GM23338 (cell line): ENCODE data around the gene SESN1. TPM values are rescaled to one million over a fixed set of nuclear protein-coding genes. Genes with fewer than 3 reads are reported as not detected.

ENCODE experiments used
- ATAC-seq: fragments of 200-7000 bp; cut with Tn5 transposase; 3 replicates; pipeline ENCODE4 v1.9.1; 2020
- DNase-seq: peaks from one replicate; pipeline ENCODE4 v3.0.0-alpha.2; 2015; ENCODE audit warnings: low spot score
- H2AFZ ChIP-seq: fragments of 200-600 bp; sonication (generic); 2 replicates; pipeline ENCODE4 v1.8.0; 2016; ENCODE audit warnings: antibody characterized with exemption, mild to moderate bottlenecking, moderate library complexity
- H3F3A ChIP-seq: fragments of 200-600 bp; sonication (generic); replicated peaks from 2 replicates; pipeline ENCODE4 v1.8.0; 2017; ENCODE audit warnings: antibody characterized with exemption, mixed run types, low read depth
- H3K27ac ChIP-seq: fragments of 200-600 bp; sonication (generic); 2 replicates; pipeline ENCODE4 v1.6.1; 2016; ENCODE audit warnings: low read depth
- H3K27me3 ChIP-seq: fragments of 200-600 bp; sonication (generic); 2 replicates; pipeline ENCODE4 v1.8.0; 2016; ENCODE audit warnings: mild to moderate bottlenecking, mixed run types, moderate library complexity; ENCODE audit not compliant: insufficient read depth
- H3K36me3 ChIP-seq: fragments of 200-600 bp; sonication (generic); 2 replicates; pipeline ENCODE4 v1.8.0; 2016; ENCODE audit warnings: mild to moderate bottlenecking; ENCODE audit not compliant: insufficient read depth
- H3K4me1 ChIP-seq: fragments of 200-600 bp; sonication (generic); 2 replicates; pipeline ENCODE4 v1.8.0; 2016; ENCODE audit warnings: mild to moderate bottlenecking, moderate library complexity; ENCODE audit not compliant: insufficient read depth
- H3K4me2 ChIP-seq: fragments of 200-600 bp; sonication (generic); 2 replicates; pipeline ENCODE4 v1.7.1; 2017; ENCODE audit warnings: mixed run types
- H3K4me3 ChIP-seq: fragments of 200-600 bp; sonication (generic); 2 replicates; pipeline ENCODE4 v1.6.1; 2016; ENCODE audit warnings: mixed run types
- H3K79me2 ChIP-seq: fragments of 200-600 bp; sonication (generic); replicated peaks from 2 replicates; pipeline ENCODE4 v1.8.0; 2017; ENCODE audit warnings: mild to moderate bottlenecking; ENCODE audit not compliant: insufficient read depth
- H3K9me2 ChIP-seq: fragments of 200-600 bp; sonication (generic); 2 replicates; pipeline ENCODE4 v1.8.0; 2017; ENCODE audit not compliant: insufficient read depth
- H4K20me1 ChIP-seq: fragments of 200-600 bp; sonication (generic); replicated peaks from 2 replicates; pipeline ENCODE4 v1.8.0; 2017; ENCODE audit warnings: mild to moderate bottlenecking; ENCODE audit not compliant: insufficient read depth
- H3K27ac Mint-ChIP-seq: 2 replicates; pipeline ENCODE4 v1.8.0; 2020; ENCODE audit warnings: inconsistent platforms, mild to moderate bottlenecking, moderate library complexity, mixed read lengths
- H3K27me3 Mint-ChIP-seq: 3 replicates; pipeline ENCODE4 v1.8.0; 2022; ENCODE audit warnings: low read depth, mild to moderate bottlenecking, moderate library complexity, mixed read lengths, inconsistent platforms; ENCODE audit not compliant: insufficient read depth, poor library complexity
- H3K36me3 Mint-ChIP-seq: 3 replicates; pipeline ENCODE4 v1.8.0; 2021; ENCODE audit warnings: low read depth, mild to moderate bottlenecking, inconsistent platforms, moderate library complexity, mixed read lengths
- H3K4me1 Mint-ChIP-seq: 3 replicates; pipeline ENCODE4 v1.8.0; 2020; ENCODE audit warnings: mild to moderate bottlenecking, inconsistent platforms, mixed read lengths
- H3K4me3 Mint-ChIP-seq: 3 replicates; pipeline ENCODE4 v1.8.0; 2021; ENCODE audit warnings: moderate library complexity, mild to moderate bottlenecking, inconsistent platforms, mixed read lengths
- H3K9me3 Mint-ChIP-seq: 3 replicates; pipeline ENCODE4 v1.8.0; 2020; ENCODE audit warnings: moderate library complexity, mild to moderate bottlenecking, inconsistent platforms, mixed read lengths
- CREB1 ChIP-seq: fragments of 250-450 bp; sonication (Bioruptor Pico); IDR thresholded peaks from 2 replicates; pipeline ENCODE4 v1.5.0; 2020; ENCODE audit warnings: low read depth, mild to moderate bottlenecking, moderate library complexity
- CTCF ChIP-seq, 2 experiments: fragments of 200-600 bp in 1 of 2; sonication (generic) in 1 of 2; conservative IDR thresholded peaks; 2 replicates each; pipeline versions ENCODE4 v1.5.1 to v1.6.1; 2016 to 2017; ENCODE audit warnings: antibody characterized with exemption in 2 of 2, low read depth in 2 of 2, mild to moderate bottlenecking in 2 of 2, moderate library complexity in 1 of 2
- EZH2 ChIP-seq: fragments of 200-600 bp; sonication (generic); IDR thresholded peaks from one replicate; pipeline ENCODE4 v1.8.0; 2017; ENCODE audit warnings: antibody characterized with exemption, mild to moderate bottlenecking, low read depth; ENCODE audit not compliant: unreplicated experiment
- EZH2phosphoT487 ChIP-seq: fragments of 200-600 bp; sonication (generic); IDR thresholded peaks from one replicate; pipeline ENCODE4 v1.8.1; 2018; ENCODE audit warnings: antibody characterized with exemption; ENCODE audit not compliant: unreplicated experiment
- JUNB ChIP-seq: IDR thresholded peaks from one replicate; pipeline ENCODE4 v1.6.1; 2016; ENCODE audit warnings: antibody characterized with exemption; ENCODE audit not compliant: unreplicated experiment
- NANOG ChIP-seq: IDR thresholded peaks from 2 replicates; pipeline ENCODE4 v1.6.1; 2016; ENCODE audit warnings: antibody characterized with exemption, borderline replicate concordance
- REST ChIP-seq: IDR thresholded peaks from one replicate; pipeline ENCODE4 v1.6.1; 2018; ENCODE audit warnings: antibody characterized with exemption; ENCODE audit not compliant: unreplicated experiment
- STAT1 ChIP-seq: IDR thresholded peaks from one replicate; pipeline ENCODE4 v1.6.1; 2016; ENCODE audit warnings: antibody characterized with exemption; ENCODE audit not compliant: unreplicated experiment
- ZNF114 ChIP-seq: fragments of 250-450 bp; sonication (Bioruptor Pico); IDR thresholded peaks from 2 replicates; pipeline ENCODE4 v1.5.0; 2020; ENCODE audit warnings: mild to moderate bottlenecking, moderate library complexity
- ZNF331 ChIP-seq: fragments of 250-450 bp; sonication (Bioruptor Pico); IDR thresholded peaks from 2 replicates; pipeline ENCODE4 v1.5.0; 2020; ENCODE audit warnings: low read depth, mild to moderate bottlenecking, moderate library complexity
- ZNF462 ChIP-seq: fragments of 250-450 bp; sonication (Bioruptor Pico); IDR thresholded peaks from 2 replicates; pipeline ENCODE4 v1.5.0; 2020; ENCODE audit warnings: mild to moderate bottlenecking, moderate library complexity
- polyA plus RNA-seq: library from polyadenylated mRNA; unstranded; fragments of >200 nt; fragmentation: Nextera tagmentation; extraction: Ambion mirVana; gene quantifications from 2 replicates; pipeline ENCODE4 v1.2.1, GENCODE V29; 2016
- total RNA-seq: library from RNA; depleted of rRNA; stranded (reverse); fragments of >200 nt; shearing (Covaris generic); gene quantifications from 2 replicates; pipeline ENCODE4 v1.2.3, GENCODE V29; 2014

The SESN1 gene
- total and polyA plus RNA-seq, 2 experiments from 2014 or later: 26.2 to 36.4 TPM

GRCh38 chr6:109097661-109098060 is 3.0 kb upstream of the SESN1 start:
- H3K4me1 ChIP-seq: peaks cover 8% of the 10 kb centered on the region
- no peaks in the 10 kb centered on the region for H3K9me3 Mint-ChIP-seq
- H3F3A ChIP-seq: 0 out of 2 replicates have a peak, but pooled peaks cover 3% of the 10 kb centered on the region
- TF ChIP-seq ZNF114 (CRISPR knock-in tag): no peak
- H3K36me3 Mint-ChIP-seq: no peaks in the 10 kb centered on the region
- H4K20me1 ChIP-seq: no peaks in the 10 kb centered on the region
- H3K27ac Mint-ChIP-seq: no peak overlapping the region
- H3K27ac ChIP-seq: no peak overlapping the region
- H3K27me3 ChIP-seq: no peaks in the 10 kb centered on the region
- H3K79me2 ChIP-seq: peaks cover 4% of the 10 kb centered on the region
- H3K4me3 Mint-ChIP-seq: no peak overlapping the region
- H2AFZ ChIP-seq: no peak overlapping the region
- no peak for ATAC-seq
- H3K9me2 ChIP-seq: no peaks in the 10 kb centered on the region
- H3K4me1 Mint-ChIP-seq: peaks cover 13% of the 10 kb centered on the region; the same call in 2 of the 3 replicates
- H3K4me3 ChIP-seq: no peak overlapping the region
- H3K36me3 ChIP-seq: no peaks in the 10 kb centered on the region
- no peak for DNase-seq
- H3K27me3 Mint-ChIP-seq: peaks cover 4% of the 10 kb centered on the region
- H3K4me2 ChIP-seq: no peak overlapping the region

- no peaks in the 10 kb centered on the region for H3K36me3 ChIP-seq
- H3K4me1 Mint-ChIP-seq: peaks cover 20% of the 10 kb centered on the region
- no peaks in the 10 kb centered on the region for H3K9me3 Mint-ChIP-seq
- H3K4me3 ChIP-seq: peak overlapping the region; percentile 92
- H3K36me3 Mint-ChIP-seq: no peaks in the 10 kb centered on the region
- 0 out of 2 replicates have a peak, but pooled peaks cover 3% of the 10 kb centered on the region for H3F3A ChIP-seq
- peak overlapping the region; percentile 80; the same call in 1 of the 2 replicates for H2AFZ ChIP-seq
- H3K4me3 Mint-ChIP-seq: peak overlapping the region; percentile 94
- H3K79me2 ChIP-seq: peaks cover 16% of the 10 kb centered on the region
- H3K9me2 ChIP-seq: no peaks in the 10 kb centered on the region
- ATAC-seq (no peak), DNase-seq (no peak)
- no peaks in the 10 kb centered on the region for H3K27me3 ChIP-seq
- peaks cover 10% of the 10 kb centered on the region for H3K4me1 ChIP-seq
- peaks cover 4% of the 10 kb centered on the region for H3K27me3 Mint-ChIP-seq
- no peak overlapping the region for H3K27ac ChIP-seq
- no peaks in the 10 kb centered on the region for H4K20me1 ChIP-seq
- no peak overlapping the region for H3K27ac Mint-ChIP-seq
- peak overlapping the region; percentile 91 for H3K4me2 ChIP-seq
- no peak for TF ChIP-seq ZNF331 (CRISPR knock-in tag)
- TF ChIP-seq ZNF114 (CRISPR knock-in tag): no peak
- no peak for TF ChIP-seq CTCF (conservative IDR thresholded peaks at IDR 0.05; ENCODE audit: low read depth in 2 of 2)
- TF ChIP-seq REST: no peak
- TF ChIP-seq JUNB: no peak
- TF ChIP-seq STAT1: no peak
- no peak for TF ChIP-seq CREB1
- TF ChIP-seq ZNF462 (CRISPR knock-in tag): no peak
- TF ChIP-seq EZH2phosphoT487: no peak
- TF ChIP-seq EZH2: no peak
- TF ChIP-seq NANOG: no peak
Observed at GRCh38 chr6:109096208-109096607, 1.6 kb upstream of the SESN1 start.
